ENCODE data around the gene RTP5. TPM values are rescaled to one million over a fixed set of nuclear protein-coding genes. Genes with fewer than 3 reads are reported as not detected.

Gene RTP5
- total RNA-seq, 2 experiments from 2014 or later, result 0.30 to 0.36 TPM

GRCh38 chr2:241849616-241850543 lies 19.6 kb upstream of the RTP5 start:
- POLR2A ChIA-PET, result no interaction called here

GRCh38 chr2:241850544-241851324 lies 18.8 kb upstream of the RTP5 start:
- CTCF ChIA-PET, result no interaction called here
- H3K4me1 Mint-ChIP-seq (ENCODE audit: low read depth), result peaks cover 6% of the 10 kb centered on the region
- ATAC-seq (ENCODE audit: poor library complexity) (no peak), DNase-seq (peak in 1 of 14 experiments; percentile 20)
- H3K36me3 Mint-ChIP-seq (ENCODE audit: low read depth), result no peaks in the 10 kb centered on the region
- no peak overlapping the region for H3K27ac Mint-ChIP-seq
- POLR2A ChIA-PET, result no interaction called here
- intact Hi-C loops (cut with DNase I, micrococcal nuclease), result no loop called here
- H3K4me1 ChIP-seq (ENCODE audit: insufficient read depth, low read length), result peaks cover 29% of the 10 kb centered on the region
- no peaks in the 10 kb centered on the region for H3K27me3 ChIP-seq (ENCODE audit: control insufficient read depth in 1 of 2, insufficient read depth in 2 of 2, low read length in 2 of 2)
- no peaks in the 10 kb centered on the region for H3K9me3 ChIP-seq (ENCODE audit: control insufficient read depth in 1 of 2, insufficient read depth in 1 of 2, low read length in 2 of 2)
- no peak overlapping the region for H3K27ac ChIP-seq (ENCODE audit: low read depth in 1 of 2, low read length in 2 of 2)
- no peaks in the 10 kb centered on the region for H3K9me3 Mint-ChIP-seq
- H3K27me3 Mint-ChIP-seq, result no peaks in the 10 kb centered on the region
- no peak overlapping the region for H3K4me3 Mint-ChIP-seq
- no peak for TF ChIP-seq CTCF (IDR thresholded peaks at IDR 0.05)
- no peak overlapping the region for H3K4me3 ChIP-seq (ENCODE audit: low read length)
- H3K36me3 ChIP-seq (ENCODE audit: insufficient read depth, low read length), result peaks cover 4% of the 10 kb centered on the region

More at GRCh38 chr2:241849616-241850543, 19.6 kb upstream of the RTP5 start:
- Histone ChIP-seq H3K36me3 (ENCODE audit: insufficient read depth, low read length) (peaks cover 4% of the 10 kb centered on the region), H3K4me1 (ENCODE audit: insufficient read depth, low read length) (peaks cover 26% of the 10 kb centered on the region), H3K27ac (ENCODE audit: low read depth in 1 of 2, low read length in 2 of 2) (no peak overlapping the region), H3K4me3 (ENCODE audit: low read length) (no peak overlapping the region), H3K9me3 (ENCODE audit: control insufficient read depth in 1 of 2, insufficient read depth in 1 of 2, low read length in 2 of 2) (no peaks in the 10 kb centered on the region), H3K27me3 (ENCODE audit: control insufficient read depth in 1 of 2, insufficient read depth in 2 of 2, low read length in 2 of 2) (no peaks in the 10 kb centered on the region)
- no peak for ATAC-seq (ENCODE audit: poor library complexity)
- Mint-ChIP-seq H3K27ac (no peak overlapping the region), H3K4me1 (ENCODE audit: low read depth) (peaks cover 14% of the 10 kb centered on the region), H3K4me3 (no peak overlapping the region), H3K9me3 (no peaks in the 10 kb centered on the region), H3K36me3 (ENCODE audit: low read depth) (no peaks in the 10 kb centered on the region), H3K27me3 (no peaks in the 10 kb centered on the region)
- CTCF ChIA-PET, result no interaction called here
- intact Hi-C loops (cut with DNase I, micrococcal nuclease), result no loop called here
- TF ChIP-seq CTCF (IDR thresholded peaks at IDR 0.05), result no peak
- peak in 1 of 14 experiments; percentile 15 for DNase-seq

GRCh38 chr2:241851325-241852115 lies 18.0 kb upstream of the RTP5 start:
- H3K4me1 ChIP-seq (ENCODE audit: insufficient read depth, low read length), result peaks cover 30% of the 10 kb centered on the region
- no peaks in the 10 kb centered on the region for H3K9me3 Mint-ChIP-seq
- ChIA-PET POLR2A (no interaction called here), CTCF (no interaction called here)
- H3K36me3 Mint-ChIP-seq (ENCODE audit: low read depth), result no peaks in the 10 kb centered on the region
- H3K4me3 Mint-ChIP-seq, result no peak overlapping the region
- no peak for TF ChIP-seq CTCF (IDR thresholded peaks at IDR 0.05)
- H3K36me3 ChIP-seq (ENCODE audit: insufficient read depth, low read length), result peaks cover 4% of the 10 kb centered on the region
- no peak overlapping the region for H3K4me3 ChIP-seq (ENCODE audit: low read length)
- H3K27me3 ChIP-seq (ENCODE audit: control insufficient read depth in 1 of 2, insufficient read depth in 2 of 2, low read length in 2 of 2), result no peaks in the 10 kb centered on the region
- no peaks in the 10 kb centered on the region for H3K4me1 Mint-ChIP-seq (ENCODE audit: low read depth)
- no peak overlapping the region for H3K27ac ChIP-seq (ENCODE audit: low read depth in 1 of 2, low read length in 2 of 2)
- H3K27me3 Mint-ChIP-seq, result no peaks in the 10 kb centered on the region
- H3K9me3 ChIP-seq (ENCODE audit: control insufficient read depth in 1 of 2, insufficient read depth in 1 of 2, low read length in 2 of 2), result no peaks in the 10 kb centered on the region
- no peak overlapping the region for H3K27ac Mint-ChIP-seq
- DNase-seq (no peak), ATAC-seq (ENCODE audit: poor library complexity) (no peak)
- intact Hi-C loops (cut with DNase I, micrococcal nuclease), result no loop called here
